HG02870 (cell line): ENCODE measurements around the gene SUSD5.

Experiments
- ATAC-seq: cut with Tn5 transposase; IDR thresholded peaks from one replicate; pipeline ENCODE4 v1.9.1; 2021; ENCODE audit warnings: mild to moderate bottlenecking, moderate library complexity; ENCODE audit not compliant: unreplicated experiment

SUSD5 gene

DNA sequence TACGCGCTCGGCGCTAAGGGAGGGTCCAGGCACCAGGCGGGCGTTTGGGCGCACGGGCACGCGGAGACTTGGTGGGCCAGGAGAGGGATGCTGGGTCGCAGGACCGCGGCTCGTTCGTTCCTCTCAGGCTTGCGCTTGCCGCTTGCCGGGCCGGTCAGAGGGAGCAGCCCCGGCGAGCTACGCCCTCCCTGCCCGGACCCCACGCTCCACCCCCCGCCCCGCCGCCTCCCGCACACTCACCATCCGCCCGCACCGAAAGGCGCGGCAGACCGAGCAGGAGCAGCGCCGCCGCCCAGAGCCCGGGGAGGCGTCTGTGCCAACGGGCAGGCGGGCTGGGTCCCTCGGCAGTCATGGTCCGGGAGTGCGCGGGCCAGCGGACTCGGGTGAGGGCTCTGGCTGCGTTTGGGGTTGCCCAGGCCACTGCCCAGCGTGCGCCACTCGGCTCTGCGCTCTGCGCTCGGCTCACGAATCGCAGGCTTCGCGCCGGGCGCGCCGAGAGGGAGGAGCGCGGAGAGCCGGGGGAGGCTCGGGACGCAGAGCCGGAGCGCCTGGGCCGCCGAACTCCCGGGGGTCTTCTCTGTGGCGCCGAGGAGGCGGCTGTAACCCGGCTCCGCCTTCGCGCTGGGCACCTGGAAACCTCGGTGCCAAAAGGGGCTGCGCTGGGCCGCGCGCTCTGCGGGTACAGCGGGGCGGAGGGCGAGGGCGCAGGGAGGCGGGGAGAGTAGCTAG is at the start of gene SUSD5:
SUSD5 (minus strand) TSS at position 365 of the 729 bp plus-strand sequence; CDS start at position 352, 13 bp downstream.
- no peak for ATAC-seq

DNA sequence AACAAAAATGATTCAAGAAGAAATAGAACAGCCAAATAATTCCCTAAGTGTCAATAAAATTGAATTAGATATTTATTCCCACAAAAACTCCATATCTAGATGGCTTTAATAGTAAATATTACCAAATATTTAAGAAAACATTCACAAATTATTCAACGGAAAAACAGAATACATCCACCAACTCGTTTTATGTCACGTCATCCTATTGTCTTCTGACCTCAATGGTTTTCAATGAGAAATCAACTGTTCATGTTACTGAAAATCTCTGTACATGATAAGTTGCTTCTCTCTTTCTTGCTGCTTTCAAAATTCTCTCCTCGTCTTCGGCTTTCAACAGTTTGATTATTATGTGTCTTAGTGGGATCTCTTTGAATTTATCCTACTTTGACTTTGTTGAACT is 41.5 kb upstream of the SUSD5 start:
- ATAC-seq: no peak

- no peak for ATAC-seq
These were observed 37.6 kb upstream of the SUSD5 start for GRCh38 chr3:33256249-33256648.

GRCh38 chr3:33250712-33251111 is 32.1 kb upstream of the SUSD5 start:
- ATAC-seq: no peak

GRCh38 chr3:33246786-33247185 is 28.2 kb upstream of the SUSD5 start:
- ATAC-seq: no peak

- ATAC-seq: no peak
These were observed 21.7 kb upstream of the SUSD5 start for GRCh38 chr3:33240261-33240660.

- no peak for ATAC-seq
These were observed 20.3 kb upstream of the SUSD5 start for GRCh38 chr3:33238923-33239322.

DNA sequence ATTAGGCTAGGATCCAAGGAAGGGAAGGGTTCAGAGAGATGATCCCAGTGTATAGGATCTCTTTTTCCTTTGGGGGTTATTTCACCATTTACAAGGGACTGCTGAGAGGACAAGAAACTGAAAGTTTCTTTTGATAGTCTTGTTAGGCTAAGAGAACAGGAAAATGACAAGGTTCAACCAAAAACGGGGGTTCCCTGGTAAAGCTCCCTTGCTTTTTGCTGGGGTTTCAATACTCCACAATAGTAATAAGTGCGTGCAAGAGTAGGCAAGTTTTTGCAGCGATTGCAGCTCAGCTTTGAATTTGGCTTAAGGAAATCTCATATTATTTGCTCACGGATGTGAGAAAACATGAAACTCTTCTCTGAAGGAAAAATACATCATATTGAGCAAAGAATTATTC is 18.8 kb upstream of the SUSD5 start:
- ATAC-seq: no peak

DNA sequence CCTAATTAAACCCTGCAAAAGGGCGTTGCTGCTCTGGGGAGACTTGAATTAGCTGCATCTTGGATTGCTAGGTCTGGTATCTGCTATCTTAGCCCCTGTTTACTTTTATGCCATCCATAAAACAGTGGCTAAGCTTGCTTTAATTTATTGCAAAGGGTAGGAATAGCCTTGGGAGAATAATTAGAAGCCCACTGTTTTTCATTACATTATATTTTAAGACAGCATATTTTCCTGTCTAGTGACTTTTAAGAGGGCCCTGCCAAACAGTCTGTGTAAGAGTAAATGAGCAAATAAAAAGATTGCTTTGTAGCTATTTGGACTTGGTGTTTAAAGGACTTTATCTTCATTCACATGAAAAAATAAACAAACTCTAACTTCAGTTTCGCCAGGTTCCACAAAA is 17.4 kb upstream of the SUSD5 start:
- ATAC-seq: no peak

GRCh38 chr3:33233884-33234283 is 15.3 kb upstream of the SUSD5 start:
- ATAC-seq: no peak

DNA sequence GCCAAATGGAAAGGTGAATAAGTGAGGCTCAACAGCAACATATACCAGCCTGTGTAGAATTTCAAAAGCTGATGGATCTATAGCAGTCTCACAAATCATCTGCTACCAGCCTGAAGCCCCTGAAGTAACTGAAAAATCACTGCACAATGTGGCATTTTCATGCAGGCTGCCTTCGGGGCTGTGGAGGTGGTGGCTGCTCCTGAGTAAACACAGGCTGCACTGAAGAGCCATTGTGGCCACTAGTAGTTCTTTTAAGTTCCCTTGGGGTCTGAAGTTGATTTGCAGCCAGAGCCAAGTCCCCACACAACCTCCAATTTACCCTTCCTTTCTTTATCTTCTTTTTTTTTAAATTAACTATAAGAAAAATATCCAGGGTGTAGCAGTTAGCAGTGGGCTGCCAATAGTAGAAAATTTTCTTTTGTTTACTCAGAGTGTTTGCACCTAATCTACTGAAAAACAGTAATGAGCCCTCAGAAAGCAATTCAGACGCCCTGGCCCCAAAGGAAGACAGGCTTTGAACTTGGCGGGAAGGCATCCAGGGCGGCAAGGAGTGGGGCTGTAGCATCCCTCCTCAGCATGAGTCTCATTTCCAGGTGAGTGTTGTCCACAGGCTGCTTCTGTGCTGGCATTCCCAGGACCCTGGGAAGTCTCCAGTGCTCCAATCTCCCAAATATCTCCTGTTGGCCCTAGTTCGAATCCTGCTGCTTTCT is 13.3 kb upstream of the SUSD5 start:
- ATAC-seq: no peak

GRCh38 chr3:33229947-33230346 is 11.3 kb upstream of the SUSD5 start:
- ATAC-seq: no peak

GRCh38 chr3:33229066-33229465 is 10.5 kb upstream of the SUSD5 start:
- ATAC-seq: no peak

DNA sequence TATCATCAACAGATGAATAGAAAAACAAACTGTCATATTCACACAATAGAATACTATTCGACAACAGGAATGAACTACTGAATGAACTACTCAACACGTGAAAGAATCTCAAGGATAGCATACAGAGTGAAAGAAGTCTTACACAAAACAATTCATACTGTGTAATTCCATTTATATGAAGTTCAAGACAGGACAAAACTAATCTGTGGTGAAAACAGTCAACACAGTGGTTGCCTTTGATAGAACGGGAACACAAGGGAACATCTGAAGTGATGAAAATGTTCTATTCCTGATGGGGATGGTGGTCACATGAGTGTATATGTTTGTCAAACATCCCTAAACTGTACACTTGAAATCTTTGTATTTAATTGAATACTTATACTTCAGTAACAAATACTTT is 2.6 kb upstream of the SUSD5 start:
- ATAC-seq: no peak

DNA sequence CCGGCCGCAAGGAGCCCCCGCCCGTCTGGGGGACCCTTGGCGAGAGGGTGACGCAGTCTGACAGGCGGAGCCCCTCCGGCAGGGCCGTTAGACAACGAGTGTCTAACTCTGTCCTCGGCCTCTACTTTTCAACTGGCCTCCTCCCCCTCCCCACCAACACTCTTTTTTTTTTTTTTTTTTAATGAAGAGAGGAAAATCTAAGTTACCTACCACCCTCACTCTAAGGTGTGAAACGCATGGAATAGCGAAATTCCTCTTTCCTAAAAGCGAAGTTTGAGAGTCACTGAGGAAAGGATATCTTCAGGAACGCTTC is 521 bp upstream of the SUSD5 start:
- ATAC-seq: no peak

DNA sequence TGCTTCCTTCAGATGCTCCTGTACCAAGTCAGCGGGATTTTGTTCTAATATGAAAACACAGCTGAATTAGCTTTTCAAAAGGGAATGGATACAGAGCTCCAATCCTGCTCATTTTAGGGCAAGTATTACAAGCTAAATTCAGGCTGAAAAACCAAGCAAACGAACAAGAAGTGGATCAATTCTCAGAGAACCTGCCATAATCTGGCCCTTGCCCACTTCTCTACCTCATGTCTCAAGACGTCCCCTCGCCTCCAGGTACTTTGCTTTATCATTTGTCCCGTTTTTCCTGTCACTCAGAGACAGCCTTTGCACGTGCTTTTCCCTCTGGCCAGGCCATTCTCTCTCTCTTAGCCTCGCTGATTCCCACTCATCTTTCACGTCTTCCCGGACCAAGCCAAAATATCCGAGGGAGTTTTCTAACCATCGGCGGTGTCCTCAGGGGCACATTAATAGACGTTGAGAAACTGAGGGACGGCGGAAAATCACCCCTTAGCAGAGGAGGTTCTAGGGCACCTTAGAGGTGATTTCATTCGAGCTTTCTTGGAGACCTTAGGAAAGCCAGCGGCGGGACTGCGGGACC is 654 bp downstream of the SUSD5 start:
- ATAC-seq: no peak

DNA sequence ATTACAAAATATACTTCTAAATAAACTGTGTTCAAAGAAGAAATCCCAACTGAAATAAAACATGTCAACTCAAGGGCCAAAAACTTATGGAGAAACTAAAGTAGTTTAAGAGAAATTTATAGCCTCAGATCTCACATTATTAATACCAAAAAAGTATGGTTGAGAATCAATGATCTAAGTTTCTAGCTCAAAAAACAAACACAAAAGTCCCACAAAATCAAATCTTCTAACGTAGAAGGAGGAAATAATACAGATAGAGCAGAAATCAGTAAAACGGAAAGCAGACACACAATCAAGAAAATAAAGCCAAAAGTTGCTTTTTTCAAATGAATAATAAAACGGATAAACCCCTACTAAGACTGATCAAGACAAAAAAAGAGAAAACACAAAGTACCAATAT is 2.9 kb downstream of the SUSD5 start:
- ATAC-seq: no peak

DNA sequence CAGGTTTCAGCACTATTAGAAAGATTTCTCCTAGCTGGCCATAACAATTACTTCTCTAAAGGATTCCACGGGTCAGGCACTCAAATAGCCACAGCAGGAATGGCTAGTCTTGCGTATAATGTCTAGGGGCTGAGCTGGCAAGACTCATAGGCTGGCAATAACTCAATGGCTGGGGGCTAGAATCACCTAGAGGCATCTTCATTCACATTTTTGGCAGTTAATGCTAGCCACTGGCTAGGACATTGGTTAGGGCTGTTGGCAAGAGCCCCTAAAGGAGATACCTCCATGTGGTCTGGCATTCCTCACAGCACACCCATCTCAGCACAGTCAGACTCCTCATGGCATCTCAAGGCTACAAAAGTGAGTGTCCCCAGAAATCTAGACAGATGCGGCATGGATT is 6.2 kb downstream of the SUSD5 start:
- ATAC-seq: no peak

- no peak for ATAC-seq
These were observed 7.2 kb downstream of the SUSD5 start for GRCh38 chr3:33211444-33211843.

GRCh38 chr3:33209357-33209756 is 9.3 kb downstream of the SUSD5 start:
- no peak for ATAC-seq

- no peak for ATAC-seq
These were observed 15.7 kb downstream of the SUSD5 start for GRCh38 chr3:33202711-33203457.

- ATAC-seq: no peak
These were observed 17.4 kb downstream of the SUSD5 start for GRCh38 chr3:33201195-33201594.
